B cell (primary cell): ENCODE results near the gene CYP27B1. TPM values are rescaled to one million over a fixed set of nuclear protein-coding genes. Genes with fewer than 3 reads are reported as not detected.

ENCODE experiments used
- ATAC-seq: fragments of 200-7000 bp; cut with Tn5 transposase; one replicate; pipeline ENCODE4 v1.10.0; 2021; ENCODE audit warnings: low read depth, mild to moderate bottlenecking, moderate number of reproducible peaks, moderate library complexity
- CTCF ChIA-PET: fragments of 350-600 bp; sonication (Branson Sonifier 250); formaldehyde crosslinking; loops from one replicate; lab custom pipeline; 2021; ENCODE audit warnings: antibody characterized with exemption, inconsistent platforms; lab: Charles Lee
- POLR2A ChIA-PET: fragments of 350-600 bp; sonication (Branson Sonifier 250); formaldehyde crosslinking; loops from one replicate; lab custom pipeline; 2021; ENCODE audit warnings: antibody characterized with exemption; lab: Charles Lee
- DNase-seq: peaks from one replicate; pipeline ENCODE4 v3.0.0; 2013
- H2AFZ ChIP-seq: 2 replicates; pipeline ENCODE4 v1.6.1; 2012; ENCODE audit warnings: mild to moderate bottlenecking, low read depth, low read length; ENCODE audit not compliant: insufficient read depth, poor library complexity, severe bottlenecking
- H3K27ac ChIP-seq, 2 donors: 1 replicate in 1 of 2; 2 replicates in 1 of 2; pipeline ENCODE4 v1.5.1; 2012 to 2013; ENCODE audit warnings: low read length in 2 of 2, mild to moderate bottlenecking in 2 of 2, moderate library complexity in 1 of 2
- H3K27me3 ChIP-seq, 4 experiments: fragments of 200-600 bp in 1 of 4; sonication (generic) in 1 of 4; replicated peaks in 1 of 4; 1 replicate in 2 of 4; 2 replicates in 2 of 4; pipeline versions ENCODE4 v1.6.1 to v1.7.0; 2013 to 2016; ENCODE audit warnings: low read length in 3 of 4, mild to moderate bottlenecking in 2 of 4, mixed read lengths in 1 of 4, moderate library complexity in 1 of 4; ENCODE audit not compliant: insufficient read depth in 4 of 4, control insufficient read depth in 3 of 4; ENCODE audit errors: control extremely low read depth in 1 of 4
- H3K36me3 ChIP-seq, 2 experiments: replicated peaks in 1 of 2; 1 replicate in 1 of 2; 2 replicates in 1 of 2; pipeline versions ENCODE4 v1.6.1 to v1.7.1; 2013; ENCODE audit warnings: low read length in 1 of 2; ENCODE audit not compliant: insufficient read depth in 2 of 2, control insufficient read depth in 1 of 2; ENCODE audit errors: control extremely low read depth in 1 of 2, extremely low read depth in 1 of 2
- H3K4me1 ChIP-seq, 2 donors: fragments of 200-600 bp in 1 of 2; sonication (generic) in 1 of 2; 1 replicate in 1 of 2; 2 replicates in 1 of 2; pipeline versions ENCODE4 v1.5.1 to v1.6.1; 2013 to 2017; ENCODE audit warnings: low read length in 2 of 2; ENCODE audit not compliant: control insufficient read depth in 2 of 2, insufficient read depth in 2 of 2
- H3K4me2 ChIP-seq: replicated peaks from 2 replicates; pipeline ENCODE3; 2012; ENCODE audit warnings: mild to moderate bottlenecking, low read depth, low read length; ENCODE audit not compliant: poor library complexity, severe bottlenecking
- H3K4me3 ChIP-seq, 5 experiments: fragments of 200-600 bp in 1 of 5; sonication (generic) in 1 of 5; 1 replicate in 3 of 5; 2 replicates in 2 of 5; pipeline versions ENCODE4 v1.5.1 to v1.7.0; 2011 to 2016; ENCODE audit warnings: low read length in 4 of 5, mild to moderate bottlenecking in 4 of 5, low read depth in 2 of 5, control low read depth in 1 of 5, moderate library complexity in 1 of 5; ENCODE audit not compliant: insufficient read depth in 1 of 5; ENCODE audit errors: control extremely low read depth in 1 of 5, extremely low read depth in 1 of 5
- H3K79me2 ChIP-seq: fragments of 200-600 bp; sonication (generic); one replicate; pipeline ENCODE4 v1.6.0; 2016; ENCODE audit warnings: low read length; ENCODE audit not compliant: control insufficient read depth, insufficient read depth
- H3K9ac ChIP-seq: fragments of 200-600 bp; sonication (generic); 2 replicates; pipeline ENCODE4 v1.6.1; 2017; ENCODE audit warnings: mild to moderate bottlenecking, low read length, moderate library complexity
- H3K9me3 ChIP-seq, 3 donors: one replicate each; pipeline versions ENCODE4 v1.6.1 to v1.7.1; 2013; ENCODE audit warnings: low read length in 2 of 3; ENCODE audit not compliant: control insufficient read depth in 2 of 3, insufficient read depth in 1 of 3; ENCODE audit errors: control extremely low read depth in 1 of 3
- H4K20me1 ChIP-seq: 2 replicates; pipeline ENCODE4 v1.6.0; 2012; ENCODE audit warnings: mild to moderate bottlenecking, low read length; ENCODE audit not compliant: insufficient read depth, control insufficient read depth, poor library complexity, severe bottlenecking
- H3K27ac Mint-ChIP-seq: one replicate; pipeline ENCODE4 v1.8.0; 2021; ENCODE audit warnings: mixed read lengths
- H3K27me3 Mint-ChIP-seq: one replicate; pipeline ENCODE4 v1.8.0; 2021; ENCODE audit warnings: mixed read lengths
- H3K4me1 Mint-ChIP-seq: one replicate; pipeline ENCODE4 v1.8.0; 2021; ENCODE audit warnings: mixed read lengths
- H3K4me3 Mint-ChIP-seq: one replicate; pipeline ENCODE4 v1.8.0; 2021; ENCODE audit warnings: mixed read lengths
- H3K9me3 Mint-ChIP-seq: one replicate; pipeline ENCODE4 v1.8.0; 2022; ENCODE audit warnings: mixed read lengths; ENCODE audit not compliant: insufficient read depth
- EZH2 ChIP-seq: IDR thresholded peaks from 2 replicates; pipeline ENCODE4 v1.6.1; 2012; ENCODE audit warnings: borderline replicate concordance, low read depth, mild to moderate bottlenecking, moderate library complexity, low read length; ENCODE audit not compliant: insufficient read depth, poor library complexity, severe bottlenecking
- WGBS: methylation state at CpG from one replicate; pipeline ENCODE4 v1.1.5; 2013; ENCODE audit warnings: missing lambda C conversion rate; ENCODE audit not compliant: insufficient coverage; 5-methylcytosine and 5-hydroxymethylcytosine counted together
- intact Hi-C: fragments of 100-400 bp; cut with micrococcal nuclease; formaldehyde crosslinking; loops from one replicate; pipeline ENCODE4 v1.10.0; 2022
- polyA plus RNA-seq: library from polyadenylated mRNA; depleted of rRNA; stranded (reverse); fragments of >200 nt; gene quantifications from 2 replicates; pipeline ENCODE4 v1.2.3, GENCODE V29; 2012
- total RNA-seq, 2 donors: library from RNA; stranded (reverse); fragments of 120-200 nt in 1 of 2; gene quantifications; 1 replicate in 1 of 2; 2 replicates in 1 of 2; pipeline versions ENCODE4 v1.2.3 to v1.2.4, GENCODE V29; 2013 to 2022
- TF ChIP-seq, protein P1 (sequence below): fragments of 200-600 bp; IDR thresholded peaks from one replicate; pipeline ENCODE4 v1.8.0; 2022; ENCODE audit warnings: antibody characterized with exemption, mild to moderate bottlenecking

Gene CYP27B1
- total and polyA plus RNA-seq, 2 donors (not counting 1 experiment from before 2014, with no cell fraction given) = 0.66 to 0.79 TPM

DNA sequence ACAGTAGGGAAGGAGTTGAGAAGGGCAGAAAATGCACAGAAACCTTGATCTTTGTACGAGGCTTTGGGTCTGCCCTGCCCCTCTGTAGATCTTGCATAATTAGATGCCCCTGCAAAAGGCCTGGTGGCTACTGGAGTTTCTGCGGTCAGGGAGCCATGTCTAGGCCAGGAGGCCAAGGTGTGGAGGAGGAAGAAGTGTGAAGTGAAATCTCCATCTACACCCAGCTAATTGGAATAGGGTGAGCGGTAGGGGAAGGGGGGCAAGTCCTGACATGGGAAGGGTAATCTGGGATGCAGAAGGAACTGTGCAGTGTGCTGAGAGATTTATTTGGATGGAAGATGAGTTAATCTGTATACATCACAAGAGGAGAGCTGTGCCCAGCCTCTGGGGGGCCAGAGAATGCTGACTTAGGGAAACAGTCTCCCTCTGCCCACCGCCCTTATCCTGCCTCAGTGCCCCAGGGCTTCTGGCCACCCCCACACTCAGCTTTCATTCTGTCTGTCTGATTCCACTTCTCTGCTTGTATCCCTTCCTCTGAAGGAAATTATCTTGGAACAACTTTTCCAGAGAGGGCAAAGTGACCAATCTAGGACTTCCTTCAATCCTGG is 5.4 kb downstream of the CYP27B1 start:
- CTCF ChIA-PET = interaction anchor here (0.7 to 2.1 kb wide), 5 partner anchors 11 to 26 kb away, joined by 3 to 9 read pairs (median 6); partner anchors contain the start of genes EEF1AKMT3, METTL1, TSFM and TSPAN31
- H3K36me3 ChIP-seq = peaks cover 1 to 41% of the 10 kb centered on the region in 2 experiments
- Mint-ChIP-seq H3K4me1 (peaks cover 49% of the 10 kb centered on the region), H3K27me3 (peaks cover 21% of the 10 kb centered on the region), H3K27ac (no peak overlapping the region), H3K4me3 (no peak overlapping the region), H3K9me3 (no peaks in the 10 kb centered on the region)
- peaks cover 72% of the 10 kb centered on the region for H4K20me1 ChIP-seq
- ATAC-seq = no peak
- peaks cover 0 to 9% (median 0%) of the 10 kb centered on the region in 3 donors for H3K9me3 ChIP-seq
- H3K79me2 ChIP-seq = peaks cover 65% of the 10 kb centered on the region
- H2AFZ ChIP-seq = no peak overlapping the region
- no peak overlapping the region for H3K9ac ChIP-seq
- POLR2A ChIA-PET = interaction anchor here (0.6 kb wide), 1 partner anchor 56 kb away, joined by 3 read pairs; no protein-coding TSS in a partner anchor
- peaks cover 0 to 26% (median 14%) of the 10 kb centered on the region in 4 experiments for H3K27me3 ChIP-seq
- intact Hi-C loops = no loop called here
- peaks cover 33 to 45% of the 10 kb centered on the region in 2 donors for H3K4me1 ChIP-seq
- 81% methylated on average over 2 of the region's 4 CpGs for WGBS
- H3K4me3 ChIP-seq = no peak overlapping the region
- H3K4me2 ChIP-seq = no peak overlapping the region
- no peak overlapping the region for H3K27ac ChIP-seq
- TF ChIP-seq, protein P1, sequence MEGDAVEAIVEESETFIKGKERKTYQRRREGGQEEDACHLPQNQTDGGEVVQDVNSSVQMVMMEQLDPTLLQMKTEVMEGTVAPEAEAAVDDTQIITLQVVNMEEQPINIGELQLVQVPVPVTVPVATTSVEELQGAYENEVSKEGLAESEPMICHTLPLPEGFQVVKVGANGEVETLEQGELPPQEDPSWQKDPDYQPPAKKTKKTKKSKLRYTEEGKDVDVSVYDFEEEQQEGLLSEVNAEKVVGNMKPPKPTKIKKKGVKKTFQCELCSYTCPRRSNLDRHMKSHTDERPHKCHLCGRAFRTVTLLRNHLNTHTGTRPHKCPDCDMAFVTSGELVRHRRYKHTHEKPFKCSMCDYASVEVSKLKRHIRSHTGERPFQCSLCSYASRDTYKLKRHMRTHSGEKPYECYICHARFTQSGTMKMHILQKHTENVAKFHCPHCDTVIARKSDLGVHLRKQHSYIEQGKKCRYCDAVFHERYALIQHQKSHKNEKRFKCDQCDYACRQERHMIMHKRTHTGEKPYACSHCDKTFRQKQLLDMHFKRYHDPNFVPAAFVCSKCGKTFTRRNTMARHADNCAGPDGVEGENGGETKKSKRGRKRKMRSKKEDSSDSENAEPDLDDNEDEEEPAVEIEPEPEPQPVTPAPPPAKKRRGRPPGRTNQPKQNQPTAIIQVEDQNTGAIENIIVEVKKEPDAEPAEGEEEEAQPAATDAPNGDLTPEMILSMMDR = no peak
- TF ChIP-seq EZH2 = no peak
- no peak for DNase-seq

DNA sequence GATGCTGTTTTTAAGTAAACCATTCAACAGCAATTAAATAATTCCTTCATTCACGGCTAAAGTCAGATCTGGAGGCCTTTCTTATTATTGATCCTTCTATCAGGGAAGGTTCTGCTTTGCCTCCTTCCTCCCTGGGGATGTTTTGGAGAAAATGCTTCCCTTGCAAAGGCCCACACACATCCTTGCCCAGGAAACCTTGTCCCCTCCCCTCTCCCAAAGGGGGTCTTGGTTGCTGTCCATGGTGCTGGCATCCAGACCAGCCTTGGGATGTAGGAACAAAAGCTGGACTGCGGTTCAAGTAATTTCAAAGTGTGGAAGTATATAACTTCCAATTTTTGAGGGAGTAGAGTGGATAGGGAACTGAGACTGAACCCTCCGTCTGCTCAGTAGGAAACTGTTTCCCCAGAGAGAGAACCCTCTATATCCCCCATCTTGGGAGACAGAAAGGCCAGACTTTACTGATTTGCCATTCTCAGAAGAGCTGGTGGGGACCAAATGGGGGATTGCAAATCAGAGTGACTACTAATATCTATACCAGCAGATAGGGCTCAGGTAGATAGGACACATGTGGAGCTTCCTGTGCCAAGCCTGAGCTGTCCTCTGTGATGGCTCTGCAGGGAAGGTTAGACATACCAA is 6.4 kb downstream of the CYP27B1 start:
- peaks cover 65% of the 10 kb centered on the region for H3K79me2 ChIP-seq
- H3K27ac Mint-ChIP-seq = no peak overlapping the region
- no peak overlapping the region for H3K4me3 ChIP-seq
- no peak overlapping the region for H3K4me3 Mint-ChIP-seq
- DNase-seq = no peak
- H3K9me3 Mint-ChIP-seq = no peaks in the 10 kb centered on the region
- ChIA-PET CTCF (interaction anchor here (0.6 to 2.1 kb wide), 11 partner anchors 12 to 172 kb away, joined by 3 to 9 read pairs (median 5); partner anchors contain the start of genes EEF1AKMT3 and METTL1), POLR2A (no interaction called here)
- H4K20me1 ChIP-seq = peaks cover 79% of the 10 kb centered on the region
- no peak overlapping the region for H2AFZ ChIP-seq
- ATAC-seq = no peak
- H3K27ac ChIP-seq = no peak overlapping the region
- TF ChIP-seq, protein P1 = no peak
- TF ChIP-seq EZH2 = no peak
- H3K27me3 ChIP-seq = peaks cover 0 to 16% (median 7%) of the 10 kb centered on the region in 4 experiments
- H3K27me3 Mint-ChIP-seq = peaks cover 14% of the 10 kb centered on the region
- peaks cover 47% of the 10 kb centered on the region for H3K4me1 Mint-ChIP-seq
- no peak overlapping the region for H3K9ac ChIP-seq
- H3K36me3 ChIP-seq = peaks cover 1 to 41% of the 10 kb centered on the region in 2 experiments
- H3K9me3 ChIP-seq = peaks cover 0 to 6% (median 0%) of the 10 kb centered on the region in 3 donors
- intact Hi-C loops = no loop called here
- 100% methylated on average over 1 of the region's 3 CpGs for WGBS
- H3K4me1 ChIP-seq = peaks cover 26 to 42% of the 10 kb centered on the region in 2 donors
- no peak overlapping the region for H3K4me2 ChIP-seq
